Hepatocyte (in vitro differentiated cells): ENCODE data around the gene S100A5. TPM values are rescaled to one million over a fixed set of nuclear protein-coding genes. Genes with fewer than 3 reads are reported as not detected.
A peak's percentile ranks its signal among the peaks of the same experiment; 100 is the strongest.

Experiments used
- DNase-seq: peaks from one replicate; pipeline ENCODE4 v3.0.0-alpha.2; 2016; ENCODE audit warnings: low spot score
- H2AFZ ChIP-seq: fragments of 200-600 bp; sonication (generic); 2 replicates; pipeline ENCODE4 v1.6.0; 2016; ENCODE audit warnings: antibody characterized with exemption, mild to moderate bottlenecking
- H3K27ac ChIP-seq: fragments of 200-600 bp; sonication (generic); 2 replicates; pipeline ENCODE4 v1.5.1; 2016; ENCODE audit warnings: mild to moderate bottlenecking
- H3K27me3 ChIP-seq: fragments of 200-600 bp; sonication (generic); 2 replicates; pipeline ENCODE4 v1.6.1; 2016
- H3K36me3 ChIP-seq: fragments of 200-600 bp; sonication (generic); replicated peaks from 2 replicates; pipeline ENCODE4 v1.5.1; 2016; ENCODE audit warnings: low read depth; ENCODE audit not compliant: insufficient read depth
- H3K4me1 ChIP-seq: fragments of 200-600 bp; sonication (generic); 2 replicates; pipeline ENCODE4 v1.5.1; 2016; ENCODE audit warnings: mild to moderate bottlenecking, moderate library complexity; ENCODE audit not compliant: insufficient read depth
- H3K4me2 ChIP-seq: fragments of 200-600 bp; sonication (generic); 2 replicates; pipeline ENCODE4 v1.6.0; 2016
- H3K4me3 ChIP-seq: fragments of 200-600 bp; sonication (generic); 2 replicates; pipeline ENCODE4 v1.5.1; 2016; ENCODE audit warnings: mild to moderate bottlenecking
- H3K79me2 ChIP-seq: fragments of 200-600 bp; sonication (generic); 2 replicates; pipeline ENCODE4 v1.6.0; 2017; ENCODE audit warnings: mild to moderate bottlenecking
- H3K9me2 ChIP-seq: fragments of 200-600 bp; sonication (generic); replicated peaks from 2 replicates; pipeline ENCODE4 v1.6.0; 2017; ENCODE audit warnings: mild to moderate bottlenecking; ENCODE audit not compliant: insufficient read depth
- H3K9me3 ChIP-seq: fragments of 200-600 bp; sonication (generic); 2 replicates; pipeline ENCODE4 v1.5.1; 2016; ENCODE audit warnings: low read depth, mild to moderate bottlenecking
- H4K20me1 ChIP-seq: fragments of 200-600 bp; sonication (generic); 2 replicates; pipeline ENCODE4 v1.6.0; 2016; ENCODE audit warnings: mild to moderate bottlenecking; ENCODE audit not compliant: insufficient read depth, poor library complexity, severe bottlenecking
- CTCF ChIP-seq: fragments of 200-600 bp; sonication (generic); IDR thresholded peaks from 2 replicates; pipeline ENCODE4 v1.5.1; 2016; ENCODE audit warnings: antibody characterized with exemption, mild to moderate bottlenecking; ENCODE audit not compliant: poor library complexity
- EZH2 ChIP-seq: fragments of 200-600 bp; sonication (generic); IDR thresholded peaks from 2 replicates; pipeline ENCODE4 v1.6.1; 2016; ENCODE audit warnings: antibody characterized with exemption, mild to moderate bottlenecking, borderline replicate concordance
- EZH2phosphoT487 ChIP-seq: fragments of 200-600 bp; sonication (generic); IDR thresholded peaks from one replicate; pipeline ENCODE4 v1.6.1; 2018; ENCODE audit warnings: antibody characterized with exemption, mild to moderate bottlenecking, low read depth, moderate library complexity; ENCODE audit not compliant: unreplicated experiment, severe bottlenecking
- WGBS: methylation state at CpG from one replicate; pipeline ENCODE4 v1.1.6; 2016; ENCODE audit warnings: low lambda C conversion rate; ENCODE audit errors: missing lambda C conversion rate; 5-methylcytosine and 5-hydroxymethylcytosine counted together
- polyA plus RNA-seq: library from polyadenylated mRNA; unstranded; fragments of >200 nt; fragmentation: Nextera tagmentation; extraction: Ambion mirVana; gene quantifications from 2 replicates; pipeline ENCODE4 v1.2.1, GENCODE V29; 2016
- total RNA-seq: library from RNA; depleted of rRNA; stranded (reverse); fragments of >200 nt; gene quantifications from 2 replicates; pipeline ENCODE4 v1.2.3, GENCODE V29; 2014

S100A5 gene
- total and polyA plus RNA-seq, 2 experiments from 2014 or later: 0.54 TPM; not detected in 1

DNA sequence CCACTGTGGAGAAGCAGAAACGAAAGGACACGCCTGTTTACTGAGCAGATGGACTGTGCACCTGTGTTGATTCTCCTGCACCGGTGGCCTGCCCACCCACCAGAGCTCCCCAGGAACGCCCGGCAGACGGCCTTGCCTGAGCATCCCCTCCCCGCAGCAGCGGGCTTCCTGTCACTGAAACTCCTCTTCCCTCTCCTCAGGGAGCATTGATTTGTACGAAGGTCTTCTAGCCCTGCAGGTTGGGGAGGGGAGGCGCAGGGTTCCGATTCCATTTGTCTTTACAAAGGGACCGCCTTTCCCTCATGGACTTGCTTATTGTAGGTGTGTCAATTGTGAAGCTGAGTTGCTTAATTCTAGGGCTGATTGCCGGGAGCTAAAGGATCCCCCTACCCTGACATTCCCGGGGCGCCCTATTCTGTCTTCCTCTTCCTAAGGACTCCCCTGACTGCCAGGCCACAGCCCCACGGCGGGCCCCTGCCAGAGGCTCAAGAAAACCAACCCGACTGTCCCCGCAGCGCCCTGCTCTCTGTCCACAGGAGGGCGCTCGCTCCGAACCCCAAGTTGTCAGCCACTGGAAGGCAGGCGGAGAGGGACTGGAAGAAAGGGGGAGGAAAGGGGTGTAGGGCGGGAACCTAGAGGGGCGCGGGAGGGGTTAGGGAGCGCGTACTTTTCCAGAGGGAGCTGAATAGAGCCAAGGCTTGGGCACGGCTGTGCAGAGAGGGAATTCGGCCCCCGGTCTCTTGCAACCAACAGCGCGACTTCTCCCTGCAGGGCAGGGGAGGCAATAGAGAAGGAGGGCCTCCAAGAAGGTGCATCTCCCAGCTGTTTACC is 7.8 kb downstream of the S100A5 start:
- DNase-seq: peak; percentile 94
- Histone ChIP-seq H3K27ac (peak overlapping the region; percentile 94), H2AFZ (peak overlapping the region; percentile 45), H3K4me2 (peak overlapping the region; percentile 87), H4K20me1 (no peaks in the 10 kb centered on the region), H3K9me2 (no peaks in the 10 kb centered on the region), H3K4me3 (no peak overlapping the region), H3K27me3 (no peaks in the 10 kb centered on the region), H3K36me3 (no peaks in the 10 kb centered on the region), H3K79me2 (peaks cover 18% of the 10 kb centered on the region), H3K4me1 (peaks cover 43% of the 10 kb centered on the region), H3K9me3 (no peaks in the 10 kb centered on the region)
- 18% methylated on average over 29 of the region's 34 CpGs for WGBS
- TF ChIP-seq EZH2 (no peak), CTCF (peak; percentile 95)

DNA sequence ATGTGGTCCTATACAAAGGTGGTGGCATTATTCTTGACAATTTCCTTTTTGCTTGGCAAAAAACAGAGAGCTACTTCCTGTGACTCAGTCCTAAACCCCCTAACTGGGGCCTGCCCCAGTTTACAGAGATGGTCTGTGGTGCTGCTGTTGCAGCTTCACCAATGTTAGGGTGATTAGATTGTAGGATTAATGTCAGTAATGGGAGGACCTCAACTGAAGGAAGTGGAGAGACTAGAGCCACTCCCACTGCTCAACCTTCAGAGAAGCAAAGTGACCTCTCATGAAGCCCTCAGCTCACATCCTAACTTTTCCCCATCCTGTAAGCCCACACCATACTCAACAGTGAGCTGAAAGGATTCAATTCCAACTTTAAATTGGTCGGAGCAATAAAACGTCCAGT is 8.6 kb downstream of the S100A5 start:
- Histone ChIP-seq H3K36me3 (no peaks in the 10 kb centered on the region), H3K4me3 (no peak overlapping the region), H3K4me2 (peak overlapping the region; percentile 87), H3K27ac (peak overlapping the region; percentile 94), H4K20me1 (no peaks in the 10 kb centered on the region), H3K79me2 (peaks cover 18% of the 10 kb centered on the region), H3K27me3 (no peaks in the 10 kb centered on the region), H3K4me1 (peaks cover 43% of the 10 kb centered on the region), H3K9me3 (no peaks in the 10 kb centered on the region), H3K9me2 (no peaks in the 10 kb centered on the region), H2AFZ (peak overlapping the region; percentile 45)
- no peak for TF ChIP-seq CTCF
- TF ChIP-seq EZH2: no peak
- no peak for TF ChIP-seq EZH2phosphoT487
- WGBS: 67% methylated on average over 2 of the region's 2 CpGs
- DNase-seq: no peak

DNA sequence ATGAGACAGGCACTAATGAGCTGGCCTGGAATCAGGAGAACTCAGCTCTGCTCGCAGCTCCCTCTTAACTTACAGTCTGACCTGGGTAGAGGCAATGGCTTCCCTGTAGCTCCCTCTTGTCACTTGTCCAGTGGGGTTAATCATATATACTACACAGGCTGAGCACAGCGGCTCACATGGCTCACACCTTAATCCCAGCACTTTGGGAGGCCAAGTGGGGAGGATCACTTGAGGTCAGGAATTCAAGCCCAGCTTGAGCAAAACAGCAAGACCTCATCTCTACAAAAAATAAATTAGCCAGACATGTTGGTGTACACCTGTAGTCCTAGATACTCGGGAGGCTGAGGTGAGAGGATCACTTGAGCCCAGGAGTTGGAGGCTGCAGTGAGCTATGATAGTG is 9.1 kb downstream of the S100A5 start:
- Histone ChIP-seq H3K4me1 (peaks cover 40% of the 10 kb centered on the region), H3K4me3 (no peak overlapping the region), H3K27me3 (no peaks in the 10 kb centered on the region), H3K36me3 (no peaks in the 10 kb centered on the region), H3K79me2 (peaks cover 18% of the 10 kb centered on the region), H3K9me3 (no peaks in the 10 kb centered on the region), H3K27ac (peak overlapping the region; percentile 94), H4K20me1 (no peaks in the 10 kb centered on the region), H3K4me2 (no peak overlapping the region), H2AFZ (no peak overlapping the region), H3K9me2 (no peaks in the 10 kb centered on the region)
- TF ChIP-seq EZH2 (no peak), EZH2phosphoT487 (no peak), CTCF (no peak)
- 86% methylated on average over 3 of the region's 3 CpGs for WGBS
- no peak for DNase-seq
